SK-N-SH treated with all-trans-retinoic acid at 6 μM for 48 hours (cell line): ENCODE data around the gene UFL1.

Experiments used
- PPARA ChIP-seq: fragments of 250-450 bp; sonication (Bioruptor Pico); IDR thresholded peaks from 2 replicates; pipeline ENCODE4 v1.5.0; 2020; ENCODE audit warnings: mild to moderate bottlenecking, borderline replicate concordance
- RARB ChIP-seq: fragments of 250-450 bp; sonication (Bioruptor Pico); IDR thresholded peaks from 2 replicates; pipeline ENCODE4 v1.8.0; 2021; ENCODE audit warnings: mild to moderate bottlenecking, moderate library complexity
- ZNF565 ChIP-seq: fragments of 450-650 bp; formaldehyde crosslinking; conservative IDR thresholded peaks from 2 replicates; pipeline ENCODE4 v1.5.0; 2020; ENCODE audit warnings: low read depth, mild to moderate bottlenecking, moderate library complexity
- TF ChIP-seq, protein P1 (sequence below): fragments of 250-450 bp; sonication (Bioruptor Pico); IDR thresholded peaks from 2 replicates; pipeline ENCODE4 v1.8.0; 2020; ENCODE audit warnings: mild to moderate bottlenecking, moderate library complexity, borderline replicate concordance
- TF ChIP-seq, protein P2 (sequence below): fragments of 250-450 bp; sonication (Bioruptor Pico); IDR thresholded peaks from 2 replicates; pipeline ENCODE4 v1.5.1; 2020; ENCODE audit warnings: low read depth, mild to moderate bottlenecking, moderate library complexity

DNA sequence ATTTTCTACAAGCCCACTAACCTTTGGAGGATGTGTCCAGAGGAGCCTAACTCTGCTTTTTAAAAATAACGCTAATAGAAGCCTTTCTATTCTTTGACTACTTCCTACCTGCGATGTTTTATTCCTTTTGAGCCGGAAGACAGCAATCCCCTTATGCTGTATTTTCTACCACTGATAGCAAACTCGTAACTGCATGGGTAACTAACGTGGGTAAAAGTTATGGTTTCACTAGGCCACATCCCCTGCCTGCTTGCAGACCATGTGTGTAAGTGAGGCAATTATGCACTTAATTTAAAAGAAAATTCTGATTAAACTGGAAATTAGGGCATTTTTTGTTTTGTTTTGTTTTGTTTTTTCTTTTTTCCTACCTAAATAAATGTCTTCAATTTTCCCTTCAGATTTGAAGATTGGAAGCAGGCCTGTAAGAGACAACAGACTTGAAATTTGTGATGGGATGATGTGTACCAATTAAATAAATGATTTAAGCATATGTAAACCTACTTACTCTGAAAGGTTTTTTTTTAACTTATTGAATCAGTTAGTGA lies 931 bp downstream of the UFL1 start:
- TF ChIP-seq, protein P1, sequence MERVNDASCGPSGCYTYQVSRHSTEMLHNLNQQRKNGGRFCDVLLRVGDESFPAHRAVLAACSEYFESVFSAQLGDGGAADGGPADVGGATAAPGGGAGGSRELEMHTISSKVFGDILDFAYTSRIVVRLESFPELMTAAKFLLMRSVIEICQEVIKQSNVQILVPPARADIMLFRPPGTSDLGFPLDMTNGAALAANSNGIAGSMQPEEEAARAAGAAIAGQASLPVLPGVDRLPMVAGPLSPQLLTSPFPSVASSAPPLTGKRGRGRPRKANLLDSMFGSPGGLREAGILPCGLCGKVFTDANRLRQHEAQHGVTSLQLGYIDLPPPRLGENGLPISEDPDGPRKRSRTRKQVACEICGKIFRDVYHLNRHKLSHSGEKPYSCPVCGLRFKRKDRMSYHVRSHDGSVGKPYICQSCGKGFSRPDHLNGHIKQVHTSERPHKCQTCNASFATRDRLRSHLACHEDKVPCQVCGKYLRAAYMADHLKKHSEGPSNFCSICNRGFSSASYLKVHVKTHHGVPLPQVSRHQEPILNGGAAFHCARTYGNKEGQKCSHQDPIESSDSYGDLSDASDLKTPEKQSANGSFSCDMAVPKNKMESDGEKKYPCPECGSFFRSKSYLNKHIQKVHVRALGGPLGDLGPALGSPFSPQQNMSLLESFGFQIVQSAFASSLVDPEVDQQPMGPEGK (CRISPR knock-in tag), result no peak
- TF ChIP-seq PPARA (no peak), RARB (CRISPR knock-in tag) (no peak), ZNF565 (CRISPR knock-in tag) (no peak; the same call in 1 of the 2 replicates)
- TF ChIP-seq, protein P2, sequence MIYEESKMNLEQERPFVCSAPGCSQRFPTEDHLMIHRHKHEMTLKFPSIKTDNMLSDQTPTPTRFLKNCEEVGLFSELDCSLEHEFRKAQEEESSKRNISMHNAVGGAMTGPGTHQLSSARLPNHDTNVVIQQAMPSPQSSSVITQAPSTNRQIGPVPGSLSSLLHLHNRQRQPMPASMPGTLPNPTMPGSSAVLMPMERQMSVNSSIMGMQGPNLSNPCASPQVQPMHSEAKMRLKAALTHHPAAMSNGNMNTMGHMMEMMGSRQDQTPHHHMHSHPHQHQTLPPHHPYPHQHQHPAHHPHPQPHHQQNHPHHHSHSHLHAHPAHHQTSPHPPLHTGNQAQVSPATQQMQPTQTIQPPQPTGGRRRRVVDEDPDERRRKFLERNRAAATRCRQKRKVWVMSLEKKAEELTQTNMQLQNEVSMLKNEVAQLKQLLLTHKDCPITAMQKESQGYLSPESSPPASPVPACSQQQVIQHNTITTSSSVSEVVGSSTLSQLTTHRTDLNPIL (CRISPR knock-in tag), result no peak
